SW 1271 (cell line): Measurements from ENCODE around the gene ARL14EPL.

Experiments used
- DNase-seq, 2 experiments: peaks; one replicate each; lab custom pipeline; 2025; lab: John Stamatoyannopoulos, UW

Gene ARL14EPL

DNA sequence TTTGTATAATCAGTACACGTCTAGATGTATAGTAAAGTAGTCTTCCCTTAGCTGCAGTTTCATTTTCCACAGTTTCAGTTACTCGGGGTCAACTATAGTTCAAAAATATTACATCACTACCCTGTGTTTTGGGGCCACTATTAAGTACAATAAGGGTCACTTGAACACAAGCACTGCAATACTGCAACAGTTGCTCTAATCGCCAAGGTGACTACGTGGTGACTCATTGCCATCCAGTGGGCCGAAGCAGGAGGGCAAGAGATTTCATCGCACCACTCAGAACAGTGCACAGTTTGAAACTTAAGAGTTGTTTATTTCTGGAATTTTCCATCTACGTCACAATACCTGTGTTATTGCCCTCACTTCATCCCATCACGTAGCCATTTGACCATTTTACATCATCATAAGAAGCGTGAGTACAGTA is at the start of gene ARL14EPL:
Gene ARL14EPL, plus strand, starts transcription at position 379 of the 424 bp plus-strand sequence. CDS start 18,994 bp downstream, outside the sequence.
- DNase-seq, result peak; percentile 39 to 83

DNA sequence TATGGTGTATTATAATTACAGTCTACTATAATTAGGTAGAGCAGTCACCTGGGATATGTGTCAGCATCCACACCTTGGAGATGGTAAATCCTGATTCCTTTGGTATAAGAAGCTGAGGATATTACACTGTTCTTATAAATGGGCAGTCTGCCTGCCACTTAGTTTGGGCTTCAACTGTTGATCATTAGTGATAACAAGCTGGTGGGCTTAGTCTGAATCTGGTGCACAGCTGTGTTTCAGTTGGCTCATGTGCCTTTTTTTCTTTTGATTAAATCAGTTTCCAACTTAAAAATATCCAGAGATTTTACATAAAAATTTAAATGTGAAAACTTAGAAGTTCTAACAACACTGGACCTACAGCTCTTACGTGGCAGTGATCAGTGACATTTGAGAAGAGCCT is 48.8 kb upstream of the ARL14EPL start:
- no peak for DNase-seq

DNA sequence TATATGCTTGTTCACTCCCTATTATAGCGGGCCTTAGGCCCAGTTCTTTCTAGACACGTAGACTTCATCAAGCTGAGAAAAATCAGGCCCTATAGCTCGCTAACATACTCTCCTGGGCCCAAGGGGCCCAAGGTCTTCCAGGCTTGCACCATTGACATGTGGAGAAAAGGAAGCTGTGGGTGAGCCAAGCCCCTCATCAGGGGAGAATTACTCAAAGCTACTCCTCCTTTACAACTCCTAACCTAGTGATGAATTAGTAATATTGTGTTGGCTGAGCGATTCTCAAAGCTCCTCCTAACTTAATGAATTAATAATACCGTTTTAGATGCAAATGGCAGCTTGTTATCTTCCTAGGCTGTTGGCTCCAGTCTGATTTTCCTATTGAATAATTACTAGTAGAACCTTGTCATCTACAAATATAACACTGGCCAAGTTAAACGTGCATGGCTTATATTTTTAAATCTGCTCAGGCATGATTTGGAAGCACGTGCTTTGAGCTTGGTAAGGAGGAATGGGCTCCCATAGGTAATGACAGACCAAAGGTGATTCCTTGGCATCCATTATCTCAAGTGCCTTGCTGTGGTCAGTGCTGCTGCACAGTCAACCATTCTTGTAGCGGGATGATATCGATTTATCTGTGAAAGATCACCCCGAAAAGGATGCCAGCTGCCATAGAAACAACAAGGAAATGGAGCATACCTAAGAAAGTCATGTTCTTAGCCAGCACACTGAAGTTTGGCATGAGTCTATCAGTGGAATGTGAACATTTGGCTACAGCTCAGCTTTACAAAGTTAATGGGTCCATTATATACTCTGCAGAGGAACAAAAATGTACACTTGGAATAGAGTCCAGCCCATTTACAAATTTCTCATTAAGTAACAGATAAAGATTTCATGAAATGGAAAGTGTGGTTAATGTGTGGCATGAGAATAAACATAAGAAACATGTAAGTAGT is 46.2 kb upstream of the ARL14EPL start:
- no peak for DNase-seq

DNA sequence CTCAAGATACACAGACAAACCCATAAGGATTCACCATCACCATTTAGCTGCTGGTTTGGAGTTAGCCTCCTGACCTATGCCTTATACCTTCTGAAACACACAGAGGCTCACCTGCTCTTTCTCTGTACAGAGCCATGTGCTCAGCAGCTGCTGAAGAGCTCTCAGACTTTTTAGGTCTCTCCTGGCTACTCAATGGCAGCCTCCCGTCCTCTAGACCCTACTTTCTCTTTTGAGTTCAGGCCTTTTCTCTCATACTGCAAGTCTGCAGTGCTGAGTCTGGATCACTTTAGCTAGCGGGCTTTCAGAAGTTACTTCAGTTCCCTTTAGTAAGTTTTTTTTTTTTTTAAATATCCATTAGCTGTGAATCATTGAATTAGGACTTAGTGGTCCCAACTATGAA is 44.3 kb upstream of the ARL14EPL start:
- DNase-seq, result no peak

DNA sequence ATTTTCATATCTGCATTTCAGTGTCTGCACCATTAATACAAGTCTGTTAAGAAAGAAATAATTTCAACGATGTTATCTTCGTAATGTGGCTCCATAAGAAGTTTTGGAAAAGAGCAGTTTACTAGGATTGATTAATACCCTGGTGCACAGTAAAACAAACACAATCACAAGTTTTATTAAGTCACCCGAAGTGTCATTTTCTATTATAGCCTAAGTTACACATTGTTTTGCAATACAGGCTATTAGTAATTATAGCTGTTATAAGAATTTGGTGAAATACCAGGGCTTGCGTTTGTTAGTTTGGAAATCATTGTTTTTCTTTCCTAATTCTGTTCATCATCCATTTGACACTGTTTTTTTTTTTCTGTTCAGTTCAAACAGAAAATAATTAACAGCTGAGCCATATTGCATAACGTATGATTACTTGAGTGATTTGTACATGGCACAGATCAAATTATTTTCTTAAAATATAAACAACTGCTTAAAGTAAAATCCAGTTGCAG is 39.4 kb upstream of the ARL14EPL start:
- no peak for DNase-seq

DNA sequence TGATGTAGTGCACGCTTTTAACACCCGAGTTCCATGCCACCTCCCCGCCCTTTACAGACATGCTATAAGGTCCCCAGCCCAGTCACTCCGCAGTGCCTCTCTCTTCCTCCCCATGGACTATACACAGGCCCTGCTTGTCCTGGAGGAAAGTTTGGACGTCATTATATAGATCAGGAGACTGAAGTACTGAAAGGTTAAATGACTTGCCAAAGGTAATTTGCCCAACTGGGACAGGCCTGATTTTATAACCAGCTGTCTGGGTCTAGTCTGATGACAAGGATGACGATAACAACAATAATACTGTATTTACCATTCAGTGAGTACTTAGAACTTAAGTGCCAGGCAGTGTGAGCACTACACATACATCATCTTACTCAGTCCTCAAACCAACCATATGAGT is 36.9 kb upstream of the ARL14EPL start:
- no peak for DNase-seq

DNA sequence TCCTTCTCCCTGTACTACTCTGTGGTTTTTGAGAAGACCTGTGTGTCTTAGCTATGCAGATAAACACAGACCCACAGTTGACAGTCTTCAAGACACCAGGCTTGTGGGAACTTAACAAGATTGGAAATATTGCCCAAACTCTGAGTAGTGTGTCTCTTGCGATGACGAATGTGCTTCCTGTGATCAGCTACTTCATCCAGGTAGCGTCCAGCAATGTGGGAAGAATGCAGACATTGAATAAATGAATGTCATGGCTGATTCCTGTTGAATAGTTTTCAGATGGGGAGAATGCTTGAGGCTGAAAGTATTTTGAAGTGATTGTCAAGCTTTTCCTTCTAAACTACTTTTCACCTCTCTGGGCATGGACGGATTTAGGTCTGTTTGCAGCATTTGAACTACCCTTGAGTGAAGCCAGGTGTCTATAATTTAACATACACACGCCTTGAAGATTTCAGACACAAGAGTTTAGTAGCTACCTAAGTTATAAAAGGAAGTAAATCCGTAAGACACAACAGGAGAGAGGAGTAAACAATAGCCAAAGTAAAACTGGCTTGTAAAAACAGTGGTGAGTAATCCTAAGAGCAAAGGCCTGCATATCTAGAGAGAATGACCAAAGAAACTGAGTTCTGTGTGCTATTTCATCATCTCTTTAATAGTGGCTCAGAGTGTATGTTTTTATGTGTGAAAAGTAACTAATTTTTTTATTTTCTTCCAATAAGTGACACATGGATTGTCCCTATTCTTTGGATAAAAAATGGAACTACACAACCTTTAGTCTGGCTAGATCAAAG is 30.0 kb upstream of the ARL14EPL start:
- no peak for DNase-seq

DNA sequence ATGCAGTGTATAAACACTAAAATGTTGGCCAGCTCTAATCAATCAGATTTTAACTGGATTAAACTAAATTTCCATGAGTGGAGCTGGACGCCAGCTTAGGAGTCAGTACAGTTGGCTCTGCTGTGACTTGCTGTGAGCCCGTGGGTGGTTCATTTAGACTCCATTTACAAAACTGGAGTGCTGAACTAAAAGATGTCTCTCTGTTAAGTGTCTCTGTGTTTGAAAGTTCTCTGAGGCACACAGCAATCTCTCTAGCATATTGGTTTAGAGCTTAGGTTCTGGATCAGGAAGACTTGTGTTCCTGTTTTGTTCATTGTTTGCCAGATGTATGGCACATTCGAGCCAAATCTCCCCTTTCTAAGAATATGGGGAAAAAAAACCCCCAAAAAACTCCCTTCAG is 28.0 kb upstream of the ARL14EPL start:
- no peak for DNase-seq

DNA sequence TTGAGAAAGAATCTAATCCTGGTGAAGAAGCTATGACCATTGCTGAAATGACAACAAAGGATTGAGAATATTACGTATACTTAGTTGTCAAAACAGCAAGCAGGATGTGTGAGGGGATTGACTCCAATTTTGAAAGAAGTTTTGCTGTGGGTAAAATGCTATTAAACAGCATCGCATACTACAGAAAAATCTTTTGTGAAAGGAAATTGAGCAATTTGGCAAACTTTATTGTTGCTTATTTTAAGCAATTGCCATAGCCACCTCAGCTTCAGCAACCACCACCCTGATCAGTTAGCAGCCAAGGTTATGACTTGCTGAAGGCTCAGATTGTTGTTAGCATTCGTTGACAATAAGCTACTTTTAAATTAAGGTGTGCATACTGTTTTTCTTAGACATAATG is 22.5 kb upstream of the ARL14EPL start:
- no peak for DNase-seq

DNA sequence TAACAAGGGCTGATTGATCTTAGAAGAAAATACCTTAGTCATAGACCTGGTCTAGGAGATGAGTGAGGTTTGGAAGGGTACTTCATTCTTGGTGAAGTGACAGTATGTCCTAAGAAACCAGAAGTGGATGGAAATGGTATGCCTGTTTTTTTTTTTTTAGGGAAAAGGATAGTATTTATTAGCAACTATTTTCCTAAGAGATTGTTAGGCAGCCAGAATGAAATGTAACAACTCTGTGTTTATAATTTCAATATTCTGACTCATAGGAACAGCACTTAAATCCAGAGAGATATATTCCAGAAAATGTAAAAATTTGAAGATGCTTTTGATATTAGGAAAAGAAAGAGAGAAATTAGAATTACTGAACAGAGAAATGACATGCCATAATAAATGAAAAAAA is 21.2 kb upstream of the ARL14EPL start:
- no peak for DNase-seq

DNA sequence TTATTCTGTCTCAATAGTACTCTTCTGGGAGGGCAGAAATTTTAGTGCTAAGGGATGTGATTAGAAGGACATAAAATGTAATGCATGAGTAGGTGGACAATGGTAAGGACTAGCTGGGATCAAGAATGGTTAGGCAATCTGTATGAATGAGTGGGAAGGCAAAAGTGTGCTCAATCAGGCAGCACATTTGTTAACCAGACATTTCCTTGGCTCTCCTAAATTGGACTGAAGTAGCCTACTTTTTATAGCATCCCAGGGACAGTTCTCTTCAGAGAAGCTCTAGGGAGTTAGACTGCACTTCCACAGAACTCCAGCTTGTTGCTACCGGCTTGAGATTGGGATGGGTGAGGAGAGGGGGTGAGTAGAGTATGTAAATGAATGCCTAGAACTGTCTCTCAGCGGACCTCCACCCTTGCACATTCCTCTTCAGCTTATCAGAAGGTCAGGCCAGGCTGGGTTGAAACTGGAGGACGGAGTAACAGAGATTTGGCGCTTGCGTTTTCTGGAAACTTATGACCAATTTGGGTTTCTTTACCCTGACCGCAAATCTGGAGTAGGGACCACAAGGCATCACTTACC is 19.0 kb upstream of the ARL14EPL start:
- DNase-seq, result no peak

DNA sequence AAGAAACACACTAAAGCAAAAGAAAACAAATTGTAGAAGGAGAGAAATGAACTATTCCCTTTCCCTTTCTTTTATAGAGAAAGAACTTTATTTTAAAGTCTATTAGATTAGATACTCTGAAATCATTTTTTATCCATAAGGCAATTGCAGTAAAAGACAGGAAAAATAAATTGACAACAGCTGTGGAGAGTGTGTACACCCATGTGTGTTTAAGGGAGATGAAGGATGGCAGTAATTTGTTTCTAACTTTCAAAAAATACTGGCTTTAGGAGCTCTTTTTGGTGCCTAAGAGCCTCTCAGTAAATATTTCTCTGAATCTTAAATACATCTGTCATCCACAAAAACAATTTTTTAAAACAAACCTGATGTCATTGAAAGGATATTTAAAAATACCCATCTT is 18.3 kb upstream of the ARL14EPL start:
- DNase-seq, result no peak

DNA sequence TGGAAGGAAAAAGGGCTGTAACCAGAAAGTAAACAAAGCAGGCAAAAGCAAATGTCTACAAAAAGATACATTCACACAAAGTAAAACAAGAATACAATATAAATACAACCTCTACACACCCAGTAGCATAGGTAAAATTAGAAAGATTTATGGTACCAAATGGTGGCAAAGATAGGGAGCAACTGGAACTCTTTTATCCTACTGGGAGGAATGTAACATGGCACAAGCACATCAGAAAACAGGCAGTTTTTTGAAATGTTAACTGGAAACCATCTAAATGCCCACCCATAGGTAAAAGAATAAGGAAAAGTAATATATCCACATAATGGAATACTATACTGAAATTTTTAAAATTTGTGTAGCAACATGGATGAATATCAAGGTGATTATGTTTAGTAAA is 8.7 kb upstream of the ARL14EPL start:
- DNase-seq, result no peak

DNA sequence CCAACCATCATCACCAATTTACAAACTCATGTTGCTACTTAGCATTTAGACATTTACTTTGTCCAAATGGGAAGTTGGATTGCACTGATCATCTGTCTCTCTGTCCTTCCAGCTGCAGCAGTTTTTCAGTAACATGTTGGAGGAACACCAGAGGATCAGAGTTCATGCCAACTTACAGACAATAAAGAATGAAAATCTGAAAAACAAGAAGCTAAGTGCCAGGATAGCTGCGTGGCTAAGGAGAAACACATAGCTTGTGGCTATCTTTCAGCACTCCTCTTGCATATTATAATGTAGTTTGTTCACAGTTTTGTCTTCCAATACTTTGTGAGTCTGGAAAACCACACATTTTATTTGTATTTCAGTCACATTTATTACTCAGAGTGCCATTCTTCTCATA is 6.4 kb upstream of the ARL14EPL start:
- no peak for DNase-seq

DNA sequence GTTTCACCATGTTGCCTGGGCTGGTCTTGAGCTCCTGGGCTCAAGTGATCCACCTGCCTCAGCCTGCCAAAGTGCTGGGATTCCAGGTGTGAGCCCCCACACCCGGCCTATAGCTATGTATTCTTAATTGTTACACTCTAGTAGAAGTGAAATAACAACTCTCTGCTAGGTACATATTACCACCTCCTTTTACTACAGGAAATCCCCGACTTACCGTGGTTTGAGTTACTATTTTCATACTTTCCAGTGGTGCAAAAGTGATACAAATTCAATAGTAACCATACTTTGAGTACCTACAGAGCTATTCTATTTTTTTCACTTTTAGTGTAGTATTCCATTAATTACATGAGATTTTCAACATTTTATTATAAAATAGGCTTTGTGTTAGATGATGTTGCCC is 719 bp downstream of the ARL14EPL start:
- DNase-seq, result no peak

DNA sequence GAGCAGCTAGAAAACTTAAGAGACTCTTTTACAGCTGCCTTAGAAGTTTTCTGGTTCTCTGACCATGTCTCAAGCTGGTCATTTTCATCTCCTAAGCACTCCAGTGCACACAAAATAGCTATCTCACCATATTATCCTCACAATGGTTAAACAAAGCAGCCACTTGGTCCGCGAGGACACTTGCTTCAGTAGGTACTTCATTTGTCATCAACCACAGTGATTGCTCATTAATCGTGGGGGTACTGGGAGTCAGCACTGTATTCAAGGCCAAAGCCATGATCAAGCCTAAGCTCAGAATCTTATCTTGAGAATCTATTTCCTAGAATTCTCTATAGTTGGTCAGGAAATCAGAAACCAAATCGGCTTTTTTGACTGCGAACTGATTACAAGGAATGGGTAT is 2.9 kb downstream of the ARL14EPL start:
- no peak for DNase-seq

DNA sequence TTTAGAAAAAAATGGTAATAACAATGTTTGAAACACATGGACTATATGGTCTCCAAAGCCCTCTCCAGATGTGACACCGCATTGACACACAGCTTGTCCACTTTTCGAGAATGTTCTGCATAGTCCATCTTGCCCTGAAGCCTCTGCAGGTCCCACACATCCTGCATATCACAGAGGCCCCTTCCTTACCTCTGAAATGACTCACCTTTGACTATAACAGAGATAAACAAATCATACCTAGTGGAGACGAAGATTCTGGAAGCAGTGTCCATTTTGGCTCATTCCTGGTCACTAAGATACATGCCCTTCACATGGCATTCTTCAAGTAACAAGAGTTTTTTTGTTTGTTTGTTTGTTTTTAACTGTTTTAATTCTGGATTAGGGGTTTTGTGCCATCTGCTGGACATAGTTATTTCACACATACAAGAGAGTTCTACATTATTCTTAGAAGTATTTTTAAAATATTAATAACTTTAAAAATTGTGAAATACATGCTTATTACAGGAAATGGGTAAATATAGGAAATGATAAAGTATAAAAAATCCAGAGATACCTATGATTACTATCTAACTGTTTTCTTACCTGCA is 5.1 kb downstream of the ARL14EPL start:
- no peak for DNase-seq

DNA sequence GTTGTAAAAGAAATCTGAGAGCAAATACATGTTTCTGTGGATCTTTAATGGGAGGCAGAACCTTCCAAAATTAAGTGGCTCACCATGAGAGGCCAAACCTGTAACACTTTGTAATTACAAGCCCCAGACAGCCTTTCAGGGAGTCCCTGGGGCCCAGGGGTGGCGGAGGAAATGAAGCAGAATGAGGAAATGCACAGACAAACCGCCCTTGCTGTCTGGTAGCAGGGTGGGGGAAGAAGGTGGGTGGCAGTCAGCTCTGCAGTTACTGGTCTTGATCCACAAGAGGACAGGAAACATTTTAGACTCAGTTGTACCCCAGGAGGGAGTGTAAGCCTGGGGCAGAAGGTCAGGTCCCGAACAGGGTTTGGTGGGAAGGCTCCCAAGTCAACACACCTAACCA is 6.5 kb downstream of the ARL14EPL start:
- DNase-seq, result no peak

DNA sequence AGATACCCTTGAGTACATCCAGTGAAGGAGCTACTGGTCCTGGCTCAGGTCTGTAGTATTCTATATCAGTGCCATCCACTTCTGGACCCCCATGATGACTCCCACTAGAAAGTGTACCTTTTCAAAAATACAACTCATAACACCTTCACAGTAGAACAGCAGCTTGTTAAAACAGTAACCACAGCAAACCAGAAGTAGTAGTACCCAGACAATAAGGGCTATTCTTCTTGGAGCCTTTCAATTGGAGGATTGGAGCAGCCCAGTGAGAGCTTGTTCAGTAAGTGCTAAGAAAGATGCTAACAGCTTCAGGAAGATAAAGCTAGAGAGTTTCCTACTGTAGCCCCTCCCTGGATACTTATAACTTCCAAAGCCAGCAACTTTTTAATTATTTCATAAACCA is 10.1 kb downstream of the ARL14EPL start:
- no peak for DNase-seq

DNA sequence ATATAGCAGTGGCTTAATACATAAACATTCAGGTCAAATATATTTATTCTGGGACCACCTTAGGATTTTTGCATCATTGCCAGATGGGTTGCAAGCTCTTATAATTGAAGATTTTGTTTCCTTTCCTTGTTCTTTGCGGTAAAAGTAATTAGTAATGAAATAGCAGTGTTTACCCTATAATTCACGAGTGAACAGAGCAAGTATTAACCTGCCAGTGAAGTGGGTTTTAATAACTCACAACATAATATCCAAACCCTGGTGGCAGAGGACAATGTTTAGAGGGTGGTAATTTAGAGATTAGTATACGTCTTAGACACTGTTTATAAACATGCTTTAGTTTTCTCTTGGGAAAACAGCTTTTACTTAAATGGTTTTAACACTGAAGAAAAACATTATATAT is 11.8 kb downstream of the ARL14EPL start:
- no peak for DNase-seq

DNA sequence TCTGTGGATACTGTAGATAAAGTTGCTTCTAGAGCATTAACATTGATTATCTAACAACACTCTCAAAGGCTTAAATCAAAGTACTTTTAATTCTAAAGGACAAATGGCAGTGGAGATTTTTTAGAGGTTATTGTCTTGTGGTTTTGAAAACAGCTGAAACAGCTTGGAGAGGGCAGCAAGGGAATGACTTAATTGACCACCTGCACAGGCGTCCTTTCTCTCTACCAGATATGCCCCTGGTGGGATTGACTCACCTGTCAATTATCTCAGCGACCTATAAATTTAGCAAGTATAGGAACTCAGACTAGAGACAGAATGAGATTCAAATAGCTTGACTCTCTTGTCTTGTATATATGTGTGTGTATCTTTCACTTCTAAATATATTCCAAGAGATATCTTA is 13.5 kb downstream of the ARL14EPL start:
- no peak for DNase-seq

DNA sequence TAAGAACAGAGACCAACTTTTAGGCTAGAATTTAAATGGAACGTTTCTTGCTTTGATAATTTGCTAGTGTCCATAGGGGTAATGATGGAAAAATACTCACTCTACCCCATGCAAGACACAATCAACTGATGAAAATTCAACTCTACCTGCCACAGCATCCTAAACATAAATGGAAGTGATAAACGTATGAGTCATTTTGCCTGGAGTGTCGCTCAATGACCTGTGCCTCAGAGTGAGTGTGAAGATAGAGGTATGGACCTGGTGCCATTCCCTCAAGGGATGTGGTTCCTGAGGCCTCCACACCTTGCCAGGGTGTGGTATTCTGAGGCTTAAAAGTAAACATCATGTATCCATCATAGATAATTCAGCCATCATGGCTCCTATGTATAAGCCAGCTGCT is 14.0 kb downstream of the ARL14EPL start:
- DNase-seq, result no peak
